Thoracic aorta (tissue), 2 donors: ENCODE results near the gene GBF1. TPM values are rescaled to one million over a fixed set of nuclear protein-coding genes. Genes with fewer than 3 reads are reported as not detected.

Source experiments
- ATAC-seq: fragments of 150-250 bp; one replicate; pipeline ENCODE4 v1.8.0; 2017; ENCODE audit warnings: low read depth; ENCODE audit not compliant: insufficient number of reproducible peaks, low FRiP score
- DNase-seq: peaks from one replicate; pipeline ENCODE4 v3.0.0-alpha.2; 2020; ENCODE audit warnings: low spot score
- H3K27ac ChIP-seq, 2 donors: fragments of 200-600 bp; sonication (generic); 1 replicate in 1 of 2; 2 replicates in 1 of 2; pipeline ENCODE4 v1.5.1; 2016; ENCODE audit warnings: mild to moderate bottlenecking in 2 of 2, moderate library complexity in 2 of 2
- H3K27me3 ChIP-seq: fragments of 200-600 bp; sonication (generic); replicated peaks from 2 replicates; pipeline ENCODE4 v1.6.0; 2016; ENCODE audit warnings: mild to moderate bottlenecking; ENCODE audit not compliant: insufficient read depth
- H3K36me3 ChIP-seq: fragments of 200-600 bp; sonication (generic); one replicate; pipeline ENCODE4 v1.5.1; 2016
- H3K4me1 ChIP-seq, 2 donors: fragments of 200-600 bp; sonication (generic); 1 replicate in 1 of 2; 2 replicates in 1 of 2; pipeline versions ENCODE4 v1.5.1 to v1.6.0; 2016; ENCODE audit warnings: low read depth in 2 of 2, mild to moderate bottlenecking in 1 of 2; ENCODE audit not compliant: control insufficient read depth in 1 of 2
- H3K4me3 ChIP-seq: fragments of 200-600 bp; sonication (generic); 2 replicates; pipeline ENCODE4 v1.5.1; 2016; ENCODE audit warnings: mild to moderate bottlenecking
- H3K9me3 ChIP-seq: fragments of 200-600 bp; sonication (generic); 2 replicates; pipeline ENCODE4 v1.5.1; 2016
- total RNA-seq, 2 donors: library from RNA; depleted of rRNA; stranded (reverse); fragments of >200 nt; gene quantifications; one replicate each; pipeline versions ENCODE4 v1.1.0 to v1.2.3, GENCODE V29; 2016
- TF ChIP-seq, protein P1 (sequence below): fragments of 200-600 bp; sonication (generic); IDR thresholded peaks from one replicate; pipeline ENCODE4 v1.5.1; 2019; ENCODE audit warnings: antibody characterized with exemption

GBF1 gene
- total RNA-seq, 2 donors from 2014 or later: 38.1 to 44.9 TPM

- no peaks in the 10 kb centered on the region for H3K27me3 ChIP-seq
- no peak overlapping the region for H3K4me3 ChIP-seq
- TF ChIP-seq, protein P1, sequence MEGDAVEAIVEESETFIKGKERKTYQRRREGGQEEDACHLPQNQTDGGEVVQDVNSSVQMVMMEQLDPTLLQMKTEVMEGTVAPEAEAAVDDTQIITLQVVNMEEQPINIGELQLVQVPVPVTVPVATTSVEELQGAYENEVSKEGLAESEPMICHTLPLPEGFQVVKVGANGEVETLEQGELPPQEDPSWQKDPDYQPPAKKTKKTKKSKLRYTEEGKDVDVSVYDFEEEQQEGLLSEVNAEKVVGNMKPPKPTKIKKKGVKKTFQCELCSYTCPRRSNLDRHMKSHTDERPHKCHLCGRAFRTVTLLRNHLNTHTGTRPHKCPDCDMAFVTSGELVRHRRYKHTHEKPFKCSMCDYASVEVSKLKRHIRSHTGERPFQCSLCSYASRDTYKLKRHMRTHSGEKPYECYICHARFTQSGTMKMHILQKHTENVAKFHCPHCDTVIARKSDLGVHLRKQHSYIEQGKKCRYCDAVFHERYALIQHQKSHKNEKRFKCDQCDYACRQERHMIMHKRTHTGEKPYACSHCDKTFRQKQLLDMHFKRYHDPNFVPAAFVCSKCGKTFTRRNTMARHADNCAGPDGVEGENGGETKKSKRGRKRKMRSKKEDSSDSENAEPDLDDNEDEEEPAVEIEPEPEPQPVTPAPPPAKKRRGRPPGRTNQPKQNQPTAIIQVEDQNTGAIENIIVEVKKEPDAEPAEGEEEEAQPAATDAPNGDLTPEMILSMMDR: no peak
- ATAC-seq (no peak), DNase-seq (no peak)
- H3K9me3 ChIP-seq: no peaks in the 10 kb centered on the region
- H3K27ac ChIP-seq: no peak overlapping the region
- peaks cover 11 to 27% of the 10 kb centered on the region in 2 donors for H3K4me1 ChIP-seq
- H3K36me3 ChIP-seq: peaks cover 7% of the 10 kb centered on the region
Measured at GRCh38 chr10:102261196-102261595, 15.9 kb downstream of the GBF1 start.

GRCh38 chr10:102261842-102262241 is 16.5 kb downstream of the GBF1 start:
- Histone ChIP-seq H3K27me3 (no peaks in the 10 kb centered on the region), H3K36me3 (peaks cover 7% of the 10 kb centered on the region), H3K4me3 (no peak overlapping the region), H3K4me1 (peaks cover 11 to 28% of the 10 kb centered on the region in 2 donors), H3K9me3 (no peaks in the 10 kb centered on the region), H3K27ac (no peak overlapping the region)
- TF ChIP-seq, protein P1: no peak
- no peak for ATAC-seq
- no peak for DNase-seq

- ATAC-seq: no peak
- TF ChIP-seq, protein P1: no peak
Measured at GRCh38 chr10:102262744-102263370, 17.5 kb downstream of the GBF1 start.

GRCh38 chr10:102264371-102264770 is 19.0 kb downstream of the GBF1 start:
- no peaks in the 10 kb centered on the region for H3K9me3 ChIP-seq
- H3K36me3 ChIP-seq: peaks cover 7% of the 10 kb centered on the region
- TF ChIP-seq, protein P1: no peak
- no peak for ATAC-seq
- H3K4me3 ChIP-seq: no peak overlapping the region
- no peak overlapping the region for H3K27ac ChIP-seq
- H3K4me1 ChIP-seq: peaks cover 32 to 53% of the 10 kb centered on the region in 2 donors
- no peaks in the 10 kb centered on the region for H3K27me3 ChIP-seq
- no peak for DNase-seq

More at GRCh38 chr10:102262744-102263370, 17.5 kb downstream of the GBF1 start:
- no peak overlapping the region for H3K4me3 ChIP-seq
- peaks cover 20 to 38% of the 10 kb centered on the region in 2 donors for H3K4me1 ChIP-seq
- no peaks in the 10 kb centered on the region for H3K27me3 ChIP-seq
- H3K27ac ChIP-seq: no peak overlapping the region
- peaks cover 7% of the 10 kb centered on the region for H3K36me3 ChIP-seq
- no peak for DNase-seq
- no peaks in the 10 kb centered on the region for H3K9me3 ChIP-seq

DNA sequence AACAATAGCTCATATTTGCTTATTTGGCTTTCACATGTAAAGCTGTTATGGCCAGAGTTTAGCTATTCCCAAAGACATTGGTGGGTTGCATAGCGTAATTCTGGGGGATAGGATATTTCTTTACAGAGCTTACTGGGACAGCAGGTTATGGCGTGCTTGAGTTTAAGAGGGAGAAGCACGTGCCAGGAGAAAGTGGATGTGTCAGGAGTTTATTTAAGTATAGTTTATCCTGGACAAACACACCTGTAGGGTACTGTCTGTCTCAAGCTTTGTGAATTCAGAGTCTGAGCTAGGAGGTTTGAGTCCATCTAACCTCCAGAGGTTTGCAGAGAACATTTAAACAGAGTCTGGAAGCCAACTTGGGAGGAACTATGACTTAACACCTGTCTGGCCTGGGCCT is 21.3 kb downstream of the GBF1 start:
- ATAC-seq: no peak
- no peaks in the 10 kb centered on the region for H3K36me3 ChIP-seq
- H3K27me3 ChIP-seq: no peaks in the 10 kb centered on the region
- H3K4me1 ChIP-seq: peaks cover 32 to 48% of the 10 kb centered on the region in 2 donors
- DNase-seq: no peak
- no peak overlapping the region for H3K4me3 ChIP-seq
- no peak overlapping the region for H3K27ac ChIP-seq
- TF ChIP-seq, protein P1: no peak
- no peaks in the 10 kb centered on the region for H3K9me3 ChIP-seq
